Astrocyte (in vitro differentiated cells and primary cell): ENCODE results near the gene ITPKB. TPM values are rescaled to one million over a fixed set of nuclear protein-coding genes. Genes with fewer than 3 reads are reported as not detected.

Experiments
- DNase-seq: peaks from one replicate; pipeline ENCODE4 v3.0.0-alpha.2; 2010; ENCODE audit warnings: low read depth
- FAIRE-seq: peaks from 2 replicates; lab custom pipeline; 2011; peaks lifted over from hg19 to GRCh38; lab: Jason Lieb, UNC
- H2AFZ ChIP-seq: 2 replicates; pipeline ENCODE4 v1.6.0; 2012; ENCODE audit warnings: low read depth, low read length, inconsistent platforms
- H3K27ac ChIP-seq: 2 replicates; pipeline ENCODE4 v1.5.1; 2011; ENCODE audit warnings: low read depth, low read length, inconsistent platforms
- H3K27me3 ChIP-seq: 2 replicates; pipeline ENCODE4 v1.6.0; 2011; ENCODE audit warnings: low read length, inconsistent platforms; ENCODE audit not compliant: insufficient read depth
- H3K36me3 ChIP-seq: 2 replicates; pipeline ENCODE4 v1.5.1; 2011; ENCODE audit warnings: low read length, inconsistent platforms; ENCODE audit not compliant: insufficient read depth
- H3K4me1 ChIP-seq: 2 replicates; pipeline ENCODE4 v1.5.1; 2011; ENCODE audit warnings: low read length, inconsistent platforms; ENCODE audit not compliant: insufficient read depth
- H3K4me2 ChIP-seq: 2 replicates; pipeline ENCODE4 v1.6.0; 2012; ENCODE audit warnings: low read length, inconsistent platforms
- H3K4me3 ChIP-seq: 2 replicates; pipeline ENCODE4 v1.5.1; 2011; ENCODE audit warnings: low read depth, mild to moderate bottlenecking, low read length, inconsistent platforms; ENCODE audit not compliant: insufficient read depth
- H3K79me2 ChIP-seq: 2 replicates; pipeline ENCODE4 v1.6.0; 2012; ENCODE audit warnings: mild to moderate bottlenecking, low read length, inconsistent platforms; ENCODE audit not compliant: insufficient read depth
- H3K9ac ChIP-seq: 2 replicates; pipeline ENCODE4 v1.6.0; 2012; ENCODE audit warnings: mild to moderate bottlenecking, low read length, inconsistent platforms
- H3K9me3 ChIP-seq: 2 replicates; pipeline ENCODE4 v1.5.1; 2012; ENCODE audit warnings: low read depth, mild to moderate bottlenecking, low read length, inconsistent platforms; ENCODE audit not compliant: insufficient read depth
- H4K20me1 ChIP-seq: 2 replicates; pipeline ENCODE4 v1.6.0; 2012; ENCODE audit warnings: low read length, inconsistent platforms; ENCODE audit not compliant: insufficient read depth
- H3K27ac Mint-ChIP-seq: one replicate; pipeline ENCODE4 v1.8.0; 2021; ENCODE audit warnings: mild to moderate bottlenecking, mixed read lengths; ENCODE audit not compliant: unreplicated experiment
- H3K27me3 Mint-ChIP-seq: one replicate; pipeline ENCODE4 v1.8.0; 2021; ENCODE audit warnings: low read depth, mixed read lengths; ENCODE audit not compliant: unreplicated experiment
- H3K36me3 Mint-ChIP-seq: one replicate; pipeline ENCODE4 v1.8.0; 2021; ENCODE audit warnings: low read depth, mixed read lengths; ENCODE audit not compliant: unreplicated experiment
- H3K4me1 Mint-ChIP-seq: one replicate; pipeline ENCODE4 v1.8.0; 2021; ENCODE audit warnings: low read depth, mixed read lengths; ENCODE audit not compliant: unreplicated experiment
- H3K4me3 Mint-ChIP-seq: one replicate; pipeline ENCODE4 v1.8.0; 2021; ENCODE audit warnings: mild to moderate bottlenecking, moderate library complexity, mixed read lengths; ENCODE audit not compliant: unreplicated experiment
- H3K9me3 Mint-ChIP-seq: one replicate; pipeline ENCODE4 v1.8.0; 2021; ENCODE audit warnings: mild to moderate bottlenecking, mixed read lengths; ENCODE audit not compliant: unreplicated experiment
- EZH2 ChIP-seq: IDR thresholded peaks from 2 replicates; pipeline ENCODE4 v1.6.1; 2012; ENCODE audit warnings: mild to moderate bottlenecking, low read length, inconsistent platforms; ENCODE audit not compliant: insufficient read depth
- total RNA-seq: library from RNA; stranded (reverse); gene quantifications from 2 replicates; pipeline ENCODE4 v1.2.1, GENCODE V29; 2021
- TF ChIP-seq, protein P1 (sequence below): IDR thresholded peaks from 2 replicates; pipeline ENCODE4 v1.5.1; 2011; ENCODE audit warnings: low read depth, mild to moderate bottlenecking, inconsistent platforms, low read length, moderate library complexity; ENCODE audit not compliant: insufficient read depth

Gene ITPKB
- total RNA-seq, 1 donor from 2014 or later = 10.5 TPM

DNA sequence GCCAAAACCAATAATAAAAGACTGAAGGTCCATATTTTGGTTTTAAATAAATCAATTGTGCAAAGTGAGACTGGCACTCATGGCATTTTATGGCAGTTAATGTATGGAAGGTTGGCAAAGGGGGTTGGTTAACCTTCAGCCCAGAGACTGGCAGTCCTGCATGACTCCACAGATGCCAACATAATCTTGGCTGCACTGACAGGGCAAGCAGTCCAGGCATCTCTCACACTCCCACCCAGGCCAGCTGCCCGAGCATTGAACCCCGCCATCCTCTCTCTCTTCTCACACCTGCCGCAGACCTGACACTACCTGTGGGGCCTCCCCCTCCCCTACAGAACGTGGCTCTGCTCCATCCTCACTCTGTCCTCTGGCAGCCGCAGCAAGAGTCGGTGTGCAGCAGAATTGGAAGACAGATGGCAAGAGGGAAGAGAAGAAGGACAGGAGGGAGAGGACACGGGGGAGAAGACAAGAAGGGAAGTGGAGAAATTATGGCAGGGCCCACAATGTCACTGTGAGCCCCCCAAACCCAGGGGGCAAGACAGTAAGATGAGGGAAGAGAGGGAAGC, 43.7 kb downstream of the ITPKB start:
- H3K9me3 Mint-ChIP-seq = no peaks in the 10 kb centered on the region
- DNase-seq (no peak), FAIRE-seq (no peak)
- Histone ChIP-seq H3K9me3 (no peaks in the 10 kb centered on the region), H3K9ac (no peak overlapping the region), H3K4me1 (peaks cover 11% of the 10 kb centered on the region), H2AFZ (no peak overlapping the region), H3K27ac (no peak overlapping the region), H3K4me2 (no peak overlapping the region), H3K36me3 (no peaks in the 10 kb centered on the region), H3K4me3 (no peak overlapping the region), H3K79me2 (no peaks in the 10 kb centered on the region), H4K20me1 (no peaks in the 10 kb centered on the region), H3K27me3 (no peaks in the 10 kb centered on the region)
- peaks cover 4% of the 10 kb centered on the region for H3K27me3 Mint-ChIP-seq
- no peak overlapping the region for H3K27ac Mint-ChIP-seq
- TF ChIP-seq, protein P1, sequence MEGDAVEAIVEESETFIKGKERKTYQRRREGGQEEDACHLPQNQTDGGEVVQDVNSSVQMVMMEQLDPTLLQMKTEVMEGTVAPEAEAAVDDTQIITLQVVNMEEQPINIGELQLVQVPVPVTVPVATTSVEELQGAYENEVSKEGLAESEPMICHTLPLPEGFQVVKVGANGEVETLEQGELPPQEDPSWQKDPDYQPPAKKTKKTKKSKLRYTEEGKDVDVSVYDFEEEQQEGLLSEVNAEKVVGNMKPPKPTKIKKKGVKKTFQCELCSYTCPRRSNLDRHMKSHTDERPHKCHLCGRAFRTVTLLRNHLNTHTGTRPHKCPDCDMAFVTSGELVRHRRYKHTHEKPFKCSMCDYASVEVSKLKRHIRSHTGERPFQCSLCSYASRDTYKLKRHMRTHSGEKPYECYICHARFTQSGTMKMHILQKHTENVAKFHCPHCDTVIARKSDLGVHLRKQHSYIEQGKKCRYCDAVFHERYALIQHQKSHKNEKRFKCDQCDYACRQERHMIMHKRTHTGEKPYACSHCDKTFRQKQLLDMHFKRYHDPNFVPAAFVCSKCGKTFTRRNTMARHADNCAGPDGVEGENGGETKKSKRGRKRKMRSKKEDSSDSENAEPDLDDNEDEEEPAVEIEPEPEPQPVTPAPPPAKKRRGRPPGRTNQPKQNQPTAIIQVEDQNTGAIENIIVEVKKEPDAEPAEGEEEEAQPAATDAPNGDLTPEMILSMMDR = no peak
- no peak for TF ChIP-seq EZH2
- H3K36me3 Mint-ChIP-seq = peaks cover 13% of the 10 kb centered on the region
- H3K4me3 Mint-ChIP-seq = no peak overlapping the region
- peaks cover 12% of the 10 kb centered on the region for H3K4me1 Mint-ChIP-seq

DNA sequence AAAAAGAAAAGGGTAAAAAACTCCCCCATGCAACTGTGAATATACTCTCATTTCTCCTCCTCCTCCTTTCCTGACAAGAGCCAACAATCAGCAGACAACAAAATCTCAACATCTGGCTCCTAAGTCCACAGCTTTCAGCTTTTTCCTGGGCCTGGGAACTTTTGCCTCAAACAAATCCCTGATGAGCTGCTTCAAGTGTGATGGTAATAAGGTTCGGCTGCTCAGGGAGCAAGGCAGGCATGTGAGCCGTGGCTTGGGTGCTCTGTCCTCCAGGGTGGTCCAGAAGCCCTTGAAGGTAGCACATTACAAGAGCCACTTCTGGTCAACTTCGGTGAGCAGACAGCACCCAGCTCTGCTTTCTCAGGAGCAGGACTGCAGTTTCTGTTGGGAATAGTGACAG, 46.3 kb downstream of the ITPKB start:
- Histone ChIP-seq H3K36me3 (no peaks in the 10 kb centered on the region), H3K4me2 (no peak overlapping the region), H3K9me3 (no peaks in the 10 kb centered on the region), H3K4me1 (peaks cover 11% of the 10 kb centered on the region), H3K79me2 (no peaks in the 10 kb centered on the region), H2AFZ (no peak overlapping the region), H3K9ac (no peak overlapping the region), H4K20me1 (peaks cover 11% of the 10 kb centered on the region), H3K4me3 (no peak overlapping the region), H3K27ac (no peak overlapping the region), H3K27me3 (no peaks in the 10 kb centered on the region)
- DNase-seq = no peak
- no peak for FAIRE-seq
- H3K4me3 Mint-ChIP-seq = no peak overlapping the region
- H3K4me1 Mint-ChIP-seq = peaks cover 12% of the 10 kb centered on the region
- H3K27me3 Mint-ChIP-seq = peaks cover 4% of the 10 kb centered on the region
- peaks cover 6% of the 10 kb centered on the region for H3K36me3 Mint-ChIP-seq
- H3K27ac Mint-ChIP-seq = no peak overlapping the region
- TF ChIP-seq, protein P1 = no peak
- no peak for TF ChIP-seq EZH2
- H3K9me3 Mint-ChIP-seq = no peaks in the 10 kb centered on the region

DNA sequence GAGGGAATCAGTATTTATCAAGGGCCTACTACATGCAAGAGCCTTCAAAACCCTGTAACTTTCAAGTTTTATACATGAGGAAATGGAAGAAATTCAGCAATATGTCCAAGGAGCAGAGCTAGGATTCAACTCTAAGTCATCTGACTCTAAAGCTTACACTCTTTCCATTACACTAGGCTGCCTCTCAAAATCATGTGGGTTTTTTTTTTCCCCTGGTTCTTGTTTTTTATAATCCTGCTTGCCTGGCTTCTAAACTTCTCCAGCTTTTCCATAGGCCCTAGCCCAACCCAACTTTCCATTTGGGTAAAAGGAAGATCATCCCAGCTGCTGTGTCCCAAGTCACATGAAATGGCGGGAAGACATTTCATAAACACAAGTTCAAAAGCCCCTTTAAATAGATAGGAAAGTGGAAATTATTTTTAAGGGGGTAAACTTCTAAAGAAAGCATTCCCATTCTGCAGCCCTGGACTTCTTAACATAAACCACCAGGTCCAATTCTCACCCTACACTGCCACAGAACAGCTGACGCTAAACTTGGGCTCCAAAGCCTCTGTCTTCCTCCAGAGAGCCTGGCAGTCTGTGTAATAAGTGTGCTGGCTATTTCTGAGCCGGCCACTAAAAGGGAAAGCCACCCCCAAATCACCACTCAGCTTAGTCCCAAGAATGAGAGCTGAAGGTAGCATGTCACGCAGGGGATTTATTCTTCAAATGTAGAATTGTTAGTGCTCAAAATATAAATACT, 46.9 kb downstream of the ITPKB start:
- no peak overlapping the region for H3K9ac ChIP-seq
- H3K79me2 ChIP-seq = no peaks in the 10 kb centered on the region
- FAIRE-seq = no peak
- TF ChIP-seq, protein P1 = no peak
- TF ChIP-seq EZH2 = no peak
- H3K4me3 Mint-ChIP-seq = no peak overlapping the region
- no peaks in the 10 kb centered on the region for H3K36me3 ChIP-seq
- no peaks in the 10 kb centered on the region for H3K27me3 ChIP-seq
- H3K36me3 Mint-ChIP-seq = peaks cover 5% of the 10 kb centered on the region
- no peak overlapping the region for H3K27ac ChIP-seq
- DNase-seq = no peak
- H3K27me3 Mint-ChIP-seq = peaks cover 4% of the 10 kb centered on the region
- no peak overlapping the region for H2AFZ ChIP-seq
- no peaks in the 10 kb centered on the region for H3K9me3 ChIP-seq
- H3K4me1 ChIP-seq = peaks cover 8% of the 10 kb centered on the region
- peaks cover 8% of the 10 kb centered on the region for H3K4me1 Mint-ChIP-seq
- no peaks in the 10 kb centered on the region for H3K9me3 Mint-ChIP-seq
- H3K4me3 ChIP-seq = no peak overlapping the region
- no peak overlapping the region for H3K4me2 ChIP-seq
- no peak overlapping the region for H3K27ac Mint-ChIP-seq
- peaks cover 17% of the 10 kb centered on the region for H4K20me1 ChIP-seq
